Amniotic stem cell (primary cell): ENCODE measurements around the gene WDR62.
"Not testable (repeated sequence)": the region's sequence is repeated elsewhere in the genome, so short reads cannot be mapped to it uniquely, and the experiment has no call there.

Experiments used
- DNase-seq: peaks from one replicate; lab custom pipeline; 2025; lab: John Stamatoyannopoulos, UW

Gene WDR62

GRCh38 chr19:36110487-36111199, 55.9 kb downstream of the WDR62 start, which contains the start of gene OVOL3:
OVOL3 (plus strand) TSS chr19:36111143; CDS start chr19:36111203, 60 bp downstream.
- no peak for DNase-seq

- DNase-seq: no peak
These were observed 56.5 kb downstream of the WDR62 start for GRCh38 chr19:36111200-36111539.

GRCh38 chr19:36112678-36113077, 58.0 kb downstream of the WDR62 start:
- DNase-seq: no peak

GRCh38 chr19:36113425-36113824, 58.7 kb downstream of the WDR62 start:
- no peak for DNase-seq

- DNase-seq: no peak
These were observed 59.4 kb downstream of the WDR62 start for GRCh38 chr19:36113894-36114720.

GRCh38 chr19:36114721-36115452, 60.2 kb downstream of the WDR62 start, which contains the start of gene POLR2I:
POLR2I (minus strand) TSS chr19:36114875; CDS start chr19:36114856, 19 bp downstream.
- DNase-seq: peak; percentile 99

GRCh38 chr19:36115453-36116343, 61.0 kb downstream of the WDR62 start, which contains the start of gene TBCB:
TBCB (plus strand) TSS chr19:36115468; CDS start chr19:36115561, 93 bp downstream.
- DNase-seq: no peak

GRCh38 chr19:36116344-36116637, 61.6 kb downstream of the WDR62 start:
- no peak for DNase-seq

GRCh38 chr19:36120092-36120983, 65.6 kb downstream of the WDR62 start:
- DNase-seq: no peak

- DNase-seq: no peak
These were observed 66.3 kb downstream of the WDR62 start for GRCh38 chr19:36120984-36121358.

GRCh38 chr19:36121486-36122124, 66.9 kb downstream of the WDR62 start:
- no peak for DNase-seq

- DNase-seq: no peak
These were observed 70.9 kb downstream of the WDR62 start for GRCh38 chr19:36125557-36125956.

GRCh38 chr19:36128392-36128736, 73.7 kb downstream of the WDR62 start:
- DNase-seq: no peak

GRCh38 chr19:36131221-36131620, 76.5 kb downstream of the WDR62 start:
- not testable (repeated sequence) for DNase-seq

- not testable (repeated sequence) for DNase-seq
These were observed 80.2 kb downstream of the WDR62 start for GRCh38 chr19:36134867-36135266.

- no peak for DNase-seq
These were observed 82.4 kb downstream of the WDR62 start for GRCh38 chr19:36136964-36137686.

GRCh38 chr19:36139120-36139472, 84.4 kb downstream of the WDR62 start:
- DNase-seq: no peak

GRCh38 chr19:36139473-36140303, 85.0 kb downstream of the WDR62 start, which contains the start of gene CAPNS1:
CAPNS1 (plus strand) TSS chr19:36140066; CDS start chr19:36141012, 946 bp downstream.
- DNase-seq: peak; percentile 87
